Upper lobe of left lung (tissue), 6 donors: ENCODE measurements around the gene NAA16. TPM values are rescaled to one million over a fixed set of nuclear protein-coding genes. Genes with fewer than 3 reads are reported as not detected.
"Not testable (repeated sequence)": the region's sequence is repeated elsewhere in the genome, so short reads cannot be mapped to it uniquely, and the experiment has no call there.

ENCODE experiments used
- ATAC-seq, 2 donors: fragments of 200-7000 bp; cut with Tn5 transposase; one replicate each; pipeline ENCODE4 v1.9.1; 2022; ENCODE audit warnings: mild to moderate bottlenecking in 2 of 2, moderate library complexity in 2 of 2; ENCODE audit not compliant: low FRiP score in 2 of 2
- DNase-seq, 2 donors: peaks; one replicate each; pipeline ENCODE4 v3.0.0-alpha.2; 2019 to 2020
- H3K27ac ChIP-seq, 4 donors: fragments of 200-600 bp; sonication (generic); one replicate each; pipeline ENCODE4 v1.5.1; 2016 to 2019
- H3K27me3 ChIP-seq, 4 donors: fragments of 200-600 bp; sonication (generic); one replicate each; pipeline ENCODE4 v1.5.1; 2017 to 2019
- H3K36me3 ChIP-seq, 4 donors: fragments of 200-600 bp; sonication (generic); one replicate each; pipeline ENCODE4 v1.5.1; 2016 to 2019
- H3K4me1 ChIP-seq, 4 donors: fragments of 200-600 bp; sonication (generic); one replicate each; pipeline ENCODE4 v1.5.1; 2018 to 2019
- H3K4me3 ChIP-seq, 4 donors: fragments of 200-600 bp; sonication (generic); one replicate each; pipeline ENCODE4 v1.5.1; 2017 to 2019; ENCODE audit warnings: mild to moderate bottlenecking in 2 of 4, moderate library complexity in 1 of 4
- H3K9me3 ChIP-seq, 4 donors: fragments of 200-600 bp; sonication (generic); one replicate each; pipeline ENCODE4 v1.5.1; 2018 to 2019
- CTCF ChIP-seq, 6 experiments: fragments of 450-650 bp in 4 of 6; fragments of 200-600 bp in 2 of 6; sonication (generic) in 2 of 6; IDR thresholded peaks; one replicate each; pipeline ENCODE4 v1.5.1; 2016 to 2019; ENCODE audit warnings: antibody characterized with exemption in 6 of 6
- EP300 ChIP-seq, 4 donors: sonication (generic); formaldehyde crosslinking; IDR thresholded peaks; one replicate each; pipeline ENCODE4 v1.5.1; 2017; ENCODE audit warnings: antibody characterized with exemption in 4 of 4, control low read depth in 2 of 4
- POLR2A ChIP-seq, 4 donors: fragments of 450-650 bp; IDR thresholded peaks; one replicate each; pipeline ENCODE4 v1.5.1; 2016 to 2017; ENCODE audit warnings: antibody characterized with exemption in 4 of 4, mild to moderate bottlenecking in 2 of 4
- POLR2AphosphoS5 ChIP-seq, 2 donors: sonication (generic); formaldehyde crosslinking; IDR thresholded peaks; one replicate each; pipeline ENCODE4 v1.5.1; 2017; ENCODE audit warnings: antibody characterized with exemption in 2 of 2
- WGBS, 2 donors: methylation state at CpG; one replicate each; pipeline ENCODE4 v1.1.5; 2017 to 2018; 5-methylcytosine and 5-hydroxymethylcytosine counted together
- total RNA-seq, 6 donors: library from RNA; depleted of rRNA in 4 of 6; stranded (reverse); fragments of >200 nt in 4 of 6; gene quantifications; one replicate each; pipeline versions ENCODE4 v1.1.0 to v1.2.1, GENCODE V29; 2016 to 2021
- donor health status: DM: no; HTN: no; CAD: no; lungs with moderate emphysema.
- donor health status: DM: no; HTN: yes; CAD: no; lungs with severe emphysema.

Gene NAA16
- total RNA-seq, 6 donors from 2014 or later: 14.3 to 35.6 (median 18.7) TPM

GRCh38 chr13:41352935-41353840 lies 42.1 kb downstream of the NAA16 start:
- Histone ChIP-seq H3K4me1 (peaks cover 4 to 19% (median 8%) of the 10 kb centered on the region in 4 donors), H3K27ac (no peak overlapping the region), H3K27me3 (no peaks in the 10 kb centered on the region), H3K36me3 (peaks cover 0 to 12% (median 0%) of the 10 kb centered on the region in 4 donors), H3K9me3 (no peaks in the 10 kb centered on the region), H3K4me3 (no peak overlapping the region)
- TF ChIP-seq CTCF (IDR thresholded peaks at IDR 0.05): peak; percentile 61 to 84 (median 74)
- TF ChIP-seq EP300 (IDR thresholded peaks at IDR 0.05): no peak
- 49 to 51% methylated on average over 14 of the region's 14 CpGs for WGBS, 2 donors
- ATAC-seq: peak in 1 of 2 donors; percentile 66
- no peak for DNase-seq

GRCh38 chr13:41354416-41354815 lies 43.3 kb downstream of the NAA16 start:
- no peak overlapping the region for H3K4me3 ChIP-seq
- H3K36me3 ChIP-seq: peaks cover 0 to 17% (median 4%) of the 10 kb centered on the region in 4 donors
- no peak overlapping the region for H3K27ac ChIP-seq
- H3K4me1 ChIP-seq: peaks cover 4 to 19% (median 8%) of the 10 kb centered on the region in 4 donors
- no peaks in the 10 kb centered on the region for H3K27me3 ChIP-seq
- DNase-seq (no peak), ATAC-seq (no peak)
- no peak for TF ChIP-seq POLR2A (IDR thresholded peaks at IDR 0.05)
- TF ChIP-seq EP300 (IDR thresholded peaks at IDR 0.05): no peak
- TF ChIP-seq POLR2AphosphoS5 (IDR thresholded peaks at IDR 0.05): no peak
- TF ChIP-seq CTCF (IDR thresholded peaks at IDR 0.05): no peak
- H3K9me3 ChIP-seq: no peaks in the 10 kb centered on the region
- WGBS, 2 donors: 73 to 83% methylated on average over 5 of the region's 5 CpGs

- not testable (repeated sequence) for ATAC-seq, H3K9me3 ChIP-seq, H3K4me3 ChIP-seq, DNase-seq, H3K27me3 ChIP-seq
- H3K4me1 ChIP-seq: peaks cover 4 to 19% (median 8%) of the 10 kb centered on the region in 4 donors
- H3K36me3 ChIP-seq: peaks cover 0 to 33% (median 4%) of the 10 kb centered on the region in 4 donors
- peak overlapping the region in 2 of 4 donors; percentile 40 to 49 for H3K27ac ChIP-seq
- WGBS, 2 donors: 76 to 90% methylated on average over 5 of the region's 5 CpGs
Measured at GRCh38 chr13:41356385-41356648, 45.2 kb downstream of the NAA16 start.

GRCh38 chr13:41356786-41357185 lies 45.7 kb downstream of the NAA16 start:
- H3K4me3 ChIP-seq: no peak overlapping the region
- H3K4me1 ChIP-seq: peaks cover 4 to 19% (median 8%) of the 10 kb centered on the region in 4 donors
- no peaks in the 10 kb centered on the region for H3K9me3 ChIP-seq
- DNase-seq: no peak
- TF ChIP-seq POLR2A (IDR thresholded peaks at IDR 0.05) (no peak), EP300 (IDR thresholded peaks at IDR 0.05) (no peak), POLR2AphosphoS5 (IDR thresholded peaks at IDR 0.05) (no peak)
- H3K36me3 ChIP-seq: peaks cover 0 to 38% (median 4%) of the 10 kb centered on the region in 4 donors
- no peak for ATAC-seq
- peak overlapping the region in 2 of 4 donors; percentile 40 to 49 for H3K27ac ChIP-seq
- WGBS, 2 donors: 50 to 62% methylated on average over 6 of the region's 6 CpGs
- H3K27me3 ChIP-seq: no peaks in the 10 kb centered on the region

GRCh38 chr13:41361491-41361890 lies 50.4 kb downstream of the NAA16 start:
- Histone ChIP-seq H3K36me3 (peaks cover 0 to 62% (median 16%) of the 10 kb centered on the region in 4 donors), H3K4me3 (no peak overlapping the region), H3K4me1 (peaks cover 0 to 13% (median 0%) of the 10 kb centered on the region in 4 donors), H3K9me3 (no peaks in the 10 kb centered on the region), H3K27me3 (no peaks in the 10 kb centered on the region), H3K27ac (no peak overlapping the region)
- no peak for DNase-seq
- TF ChIP-seq CTCF (IDR thresholded peaks at IDR 0.05) (no peak), EP300 (IDR thresholded peaks at IDR 0.05) (no peak), POLR2AphosphoS5 (IDR thresholded peaks at IDR 0.05) (no peak), POLR2A (IDR thresholded peaks at IDR 0.05) (no peak)
- no peak for ATAC-seq
- 52 to 53% methylated on average over 5 of the region's 5 CpGs for WGBS, 2 donors
